Dedifferentiated amniotic fluid mesenchymal stem cell (primary cell): ENCODE data around the gene PCMT1.

Experiments
- DNase-seq: peaks from one replicate; pipeline ENCODE4 v3.0.0-alpha.2; 2016; ENCODE audit errors: extremely low spot score

The PCMT1 gene

GRCh38 chr6:149854532-149854931, 105.0 kb downstream of the PCMT1 start:
- DNase-seq, result no peak

GRCh38 chr6:149855040-149855654, 105.6 kb downstream of the PCMT1 start:
- peak; percentile 76 for DNase-seq

- DNase-seq, result no peak
These were observed 106.2 kb downstream of the PCMT1 start for GRCh38 chr6:149855741-149856140.

GRCh38 chr6:149856256-149856994, 106.9 kb downstream of the PCMT1 start:
- no peak for DNase-seq

- DNase-seq, result no peak
These were observed 108.0 kb downstream of the PCMT1 start for GRCh38 chr6:149857541-149857940.

GRCh38 chr6:149859368-149859767, 109.8 kb downstream of the PCMT1 start:
- DNase-seq, result peak; percentile 54

- no peak for DNase-seq
These were observed 110.4 kb downstream of the PCMT1 start for GRCh38 chr6:149859938-149860337.

- no peak for DNase-seq
These were observed 110.9 kb downstream of the PCMT1 start for GRCh38 chr6:149860513-149860833.
